Frontal cortex (tissue), 4 donors: ENCODE measurements around the gene ALPP. TPM values are rescaled to one million over a fixed set of nuclear protein-coding genes. Genes with fewer than 3 reads are reported as not detected.
"Not testable (repeated sequence)": the region's sequence is repeated elsewhere in the genome, so short reads cannot be mapped to it uniquely, and the experiment has no call there.

Experiments used
- DNase-seq, 2 donors: peaks; one replicate each; pipeline ENCODE4 v3.0.0; 2012; ENCODE audit warnings: low spot score in 2 of 2
- FAIRE-seq: peaks from 2 replicates; lab custom pipeline; 2012; peaks lifted over from hg19 to GRCh38; lab: Jason Lieb, UNC
- total RNA-seq: library from RNA; depleted of rRNA; stranded (reverse); fragments of >200 nt; gene quantifications from one replicate; pipeline ENCODE4 v1.2.3, GENCODE V29; 2014
- donor health status: control.
- donor health status: control.
- donor health status: control.

The ALPP gene
- total RNA-seq, result not detected

DNA sequence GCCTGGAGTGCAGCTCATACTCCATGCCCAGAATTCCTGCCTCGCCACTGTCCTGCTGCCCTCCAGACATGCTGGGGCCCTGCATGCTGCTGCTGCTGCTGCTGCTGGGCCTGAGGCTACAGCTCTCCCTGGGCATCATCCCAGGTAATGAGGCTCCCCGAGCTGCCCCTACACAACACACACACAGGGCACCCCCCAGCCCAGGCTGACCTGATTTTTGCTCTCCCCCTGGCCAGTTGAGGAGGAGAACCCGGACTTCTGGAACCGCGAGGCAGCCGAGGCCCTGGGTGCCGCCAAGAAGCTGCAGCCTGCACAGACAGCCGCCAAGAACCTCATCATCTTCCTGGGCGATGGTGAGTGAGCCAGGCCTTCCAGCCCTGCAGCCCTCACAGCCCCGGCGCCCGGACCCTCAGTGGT is at the start of gene ALPP:
ALPP (plus strand) TSS at position 17 of the 417 bp plus-strand sequence; CDS start at position 69, 52 bp downstream.
- DNase-seq, FAIRE-seq: not testable (repeated sequence)

GRCh38 chr2:232329716-232330067 is 48.9 kb upstream of the ALPP start:
- DNase-seq (no peak), FAIRE-seq (no peak)

DNA sequence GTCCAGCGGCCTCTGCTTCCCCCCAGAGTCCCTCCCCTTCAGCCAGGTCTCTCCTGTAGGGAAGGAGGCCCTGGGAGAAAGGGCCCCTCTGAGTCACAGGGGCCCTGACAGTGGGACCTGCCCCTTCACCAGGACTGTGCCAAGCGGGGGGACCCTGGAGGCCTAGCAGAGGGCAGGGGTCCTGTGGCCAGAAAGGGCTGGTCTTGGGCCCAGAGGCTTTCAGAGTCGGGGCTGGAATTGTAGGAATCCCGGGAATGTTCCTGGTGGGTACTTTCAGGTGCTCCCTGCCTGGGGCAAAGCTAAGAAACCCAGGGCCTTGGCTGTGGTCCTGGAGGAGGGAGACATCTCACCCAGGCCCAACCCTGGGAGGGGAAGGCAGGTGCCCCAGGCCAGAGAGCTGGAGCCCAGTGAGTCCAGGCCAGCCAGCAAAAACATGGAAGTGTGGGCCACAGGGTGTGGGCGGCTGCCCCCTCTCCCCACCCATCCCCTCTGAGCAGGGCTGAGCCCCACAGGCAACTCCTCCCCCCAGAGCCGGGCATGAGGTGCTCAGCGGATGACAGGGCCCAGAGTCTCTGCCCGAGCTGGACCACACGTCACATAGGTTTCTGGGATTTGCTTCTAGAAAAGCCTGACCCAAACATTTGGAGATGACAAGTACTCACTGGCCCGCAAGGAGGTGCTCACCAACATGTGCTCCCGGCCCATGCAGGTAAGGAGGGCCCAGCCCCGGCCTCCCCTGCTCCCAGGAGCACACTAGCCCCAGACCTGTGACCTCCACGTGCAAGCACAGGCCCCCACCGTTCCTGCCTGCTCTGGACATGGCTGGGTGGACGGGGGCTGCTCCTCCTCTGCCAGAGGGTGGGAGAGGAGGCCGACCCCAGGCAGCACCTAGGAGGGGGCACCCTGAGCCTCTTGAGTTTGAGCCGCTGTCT is 48.2 kb upstream of the ALPP start:
- no peak for FAIRE-seq
- DNase-seq, result no peak

DNA sequence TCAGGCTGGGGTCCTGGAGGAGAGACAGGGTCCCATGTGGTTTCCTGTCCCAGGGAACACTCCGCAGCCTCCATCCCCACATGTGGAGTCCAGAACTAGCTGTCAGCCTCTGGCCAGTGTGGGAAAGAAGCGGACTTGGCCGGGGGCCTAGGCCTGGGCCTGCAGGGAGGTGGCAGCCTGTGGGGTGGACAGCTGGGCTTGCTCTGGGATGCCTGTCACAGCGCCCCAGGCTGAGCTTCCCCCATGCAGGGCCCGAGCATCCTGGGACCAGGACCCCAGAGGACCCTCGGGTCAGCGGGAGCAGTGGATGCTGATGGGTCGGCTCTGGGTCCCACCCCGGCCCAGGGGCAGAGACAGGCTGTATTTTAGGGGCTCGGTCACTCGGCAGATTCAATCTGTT is 47.5 kb upstream of the ALPP start:
- FAIRE-seq, DNase-seq: not testable (repeated sequence)

DNA sequence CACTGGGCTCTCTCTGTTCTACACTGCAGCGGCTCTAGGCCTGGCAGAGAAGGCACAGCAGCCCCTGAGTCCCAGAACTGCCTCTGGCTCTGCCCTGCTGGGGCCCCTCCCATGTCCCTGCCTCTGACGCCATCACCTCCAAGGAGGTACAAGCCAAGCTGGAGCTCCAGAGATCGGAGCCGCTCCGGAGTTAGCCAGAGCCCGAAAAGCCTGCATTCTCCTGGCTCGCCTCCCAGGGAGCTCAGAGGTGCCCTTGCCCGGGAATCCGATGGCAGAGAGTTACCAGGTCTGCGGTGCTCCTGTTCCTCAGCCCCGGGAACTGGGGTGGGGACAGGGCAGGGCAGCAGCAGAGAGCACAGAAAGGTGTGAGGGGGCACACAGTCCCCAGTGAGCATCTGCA is 46.9 kb upstream of the ALPP start:
- FAIRE-seq, DNase-seq: not testable (repeated sequence)

- not testable (repeated sequence) for DNase-seq, FAIRE-seq
Measured at GRCh38 chr2:232332244-232332939, 46.2 kb upstream of the ALPP start.

DNA sequence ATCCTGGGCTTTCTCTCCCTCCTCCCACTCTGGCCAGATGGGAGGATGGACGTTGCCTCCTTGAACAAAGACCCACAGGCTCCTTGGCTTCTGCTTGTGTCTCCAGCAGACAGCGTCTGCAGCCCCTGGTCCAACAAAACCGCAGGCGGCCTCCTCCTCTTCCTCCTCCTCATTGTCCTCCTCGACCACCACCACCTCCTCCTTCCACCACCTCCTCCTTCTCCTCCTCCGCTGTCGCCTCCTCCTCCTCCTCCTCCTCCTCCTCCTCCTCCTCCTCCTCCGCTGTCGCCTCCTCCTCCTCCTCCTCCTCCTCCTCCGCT is 45.7 kb upstream of the ALPP start:
- DNase-seq, result no peak
- FAIRE-seq, result no peak

- FAIRE-seq, result no peak
- no peak for DNase-seq
Measured at GRCh38 chr2:232333361-232334135, 45.0 kb upstream of the ALPP start.

DNA sequence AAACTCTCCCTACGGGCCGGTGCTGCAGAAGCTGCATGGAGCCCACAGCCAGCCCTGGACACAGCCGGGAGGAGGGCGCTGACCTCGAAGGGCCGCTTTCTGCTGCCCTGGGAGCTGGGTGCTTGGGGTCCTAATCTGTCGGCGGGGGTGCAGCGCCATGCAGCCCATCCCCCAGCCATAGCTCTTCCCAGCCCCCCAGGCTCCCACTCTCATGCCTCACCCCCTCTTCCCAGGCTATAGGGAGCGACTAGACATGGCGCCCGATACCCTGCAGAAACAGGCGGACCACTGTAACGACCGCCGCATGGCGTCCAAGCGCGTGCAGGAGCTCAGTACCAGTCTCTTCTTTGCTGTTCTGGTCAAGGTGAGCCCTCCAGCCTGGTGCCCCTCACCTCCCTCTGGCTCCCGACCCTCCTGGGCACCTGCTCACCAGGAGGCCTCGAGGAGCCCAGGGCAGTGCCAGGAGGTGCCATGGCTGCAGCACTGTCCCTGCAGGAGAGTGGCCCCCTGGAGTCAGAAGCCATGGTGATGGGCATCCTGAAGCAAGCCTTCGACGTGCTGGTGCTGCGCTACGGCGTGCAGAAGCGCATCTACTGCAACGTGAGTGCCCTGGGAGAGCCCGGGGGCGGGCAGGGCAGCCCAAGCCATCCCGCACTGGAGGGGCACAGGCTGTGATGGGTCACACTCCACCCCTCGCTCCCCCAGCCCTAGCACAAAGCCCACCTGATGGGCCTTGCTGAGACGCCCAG is 44.2 kb upstream of the ALPP start:
- DNase-seq, FAIRE-seq: not testable (repeated sequence)

- not testable (repeated sequence) for DNase-seq, FAIRE-seq
Measured at GRCh38 chr2:232334885-232335205, 43.7 kb upstream of the ALPP start.

DNA sequence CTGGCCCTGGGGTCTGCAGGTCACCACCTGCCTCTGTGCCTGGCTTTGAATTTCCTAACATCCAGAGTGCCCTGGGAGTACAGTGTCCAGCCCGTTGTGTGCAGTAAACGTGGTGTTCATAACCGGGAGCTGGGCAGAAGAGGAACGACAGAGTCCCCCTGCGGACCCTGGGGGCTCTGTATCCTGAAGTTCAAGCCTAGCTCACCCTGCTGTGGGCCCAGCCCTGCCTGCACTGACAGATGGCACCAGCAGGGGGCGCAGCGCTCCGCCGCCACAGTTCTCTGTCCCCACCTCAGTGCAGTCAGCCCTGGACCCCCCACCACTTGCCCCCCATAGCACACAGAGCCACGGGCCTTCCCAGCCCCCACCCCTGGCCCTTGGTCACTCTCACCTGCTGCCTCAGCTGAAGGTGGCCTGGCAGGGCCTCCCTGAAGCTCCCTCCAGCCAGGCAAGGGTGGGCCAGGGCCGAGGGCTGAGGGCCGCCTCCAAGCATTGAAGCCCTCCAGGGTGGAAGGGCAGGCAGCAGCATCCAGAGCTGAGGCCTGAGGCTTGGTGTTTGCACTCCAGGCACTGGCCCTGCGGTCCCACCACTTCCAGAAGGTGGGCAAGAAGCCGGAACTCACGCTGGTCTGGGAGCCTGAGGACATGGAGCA is 43.2 kb upstream of the ALPP start:
- FAIRE-seq, DNase-seq: not testable (repeated sequence)

DNA sequence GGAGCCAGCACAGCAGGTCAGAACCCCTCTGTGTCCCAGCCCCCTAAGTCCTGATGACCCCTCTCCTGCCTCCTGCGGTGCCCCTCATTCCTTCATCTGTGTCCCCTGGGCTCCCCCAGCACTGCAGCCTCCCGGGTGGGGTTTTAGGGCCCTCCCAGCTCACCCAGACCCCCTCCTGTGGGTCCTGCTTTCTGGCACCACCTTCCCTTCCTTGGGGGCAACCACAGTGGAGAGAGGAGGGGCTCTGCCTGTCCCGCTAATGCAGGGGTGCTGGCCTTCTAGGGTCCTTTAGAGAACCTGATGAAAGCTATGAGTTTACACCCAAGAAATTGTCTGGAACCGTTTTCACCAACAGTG is 42.7 kb upstream of the ALPP start:
- FAIRE-seq (no peak), DNase-seq (no peak)

DNA sequence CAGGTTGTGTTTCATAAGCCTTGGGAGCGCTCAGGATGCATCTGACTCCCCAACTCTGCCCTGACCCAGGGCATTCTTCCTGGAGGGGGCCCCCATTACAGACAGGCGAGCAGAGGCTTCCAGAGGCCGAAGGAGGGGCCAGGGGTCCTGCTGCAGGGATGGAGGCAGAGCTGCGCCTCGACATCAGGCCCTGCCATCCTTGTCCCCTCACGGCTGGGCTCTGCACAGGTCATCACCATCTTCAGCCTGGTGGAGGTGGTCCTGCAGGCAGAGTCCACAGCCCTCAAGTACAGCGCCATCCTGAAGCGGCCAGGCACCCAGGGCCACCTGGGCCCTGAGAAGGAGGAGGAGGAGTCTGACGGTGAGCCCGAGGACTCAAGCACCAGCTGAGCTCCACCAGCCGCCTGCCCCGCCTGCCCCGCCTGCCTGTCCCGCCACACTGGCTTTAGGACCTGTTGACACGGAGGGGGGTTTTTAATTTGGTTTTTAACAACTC is 42.3 kb upstream of the ALPP start:
- FAIRE-seq (no peak), DNase-seq (no peak)

DNA sequence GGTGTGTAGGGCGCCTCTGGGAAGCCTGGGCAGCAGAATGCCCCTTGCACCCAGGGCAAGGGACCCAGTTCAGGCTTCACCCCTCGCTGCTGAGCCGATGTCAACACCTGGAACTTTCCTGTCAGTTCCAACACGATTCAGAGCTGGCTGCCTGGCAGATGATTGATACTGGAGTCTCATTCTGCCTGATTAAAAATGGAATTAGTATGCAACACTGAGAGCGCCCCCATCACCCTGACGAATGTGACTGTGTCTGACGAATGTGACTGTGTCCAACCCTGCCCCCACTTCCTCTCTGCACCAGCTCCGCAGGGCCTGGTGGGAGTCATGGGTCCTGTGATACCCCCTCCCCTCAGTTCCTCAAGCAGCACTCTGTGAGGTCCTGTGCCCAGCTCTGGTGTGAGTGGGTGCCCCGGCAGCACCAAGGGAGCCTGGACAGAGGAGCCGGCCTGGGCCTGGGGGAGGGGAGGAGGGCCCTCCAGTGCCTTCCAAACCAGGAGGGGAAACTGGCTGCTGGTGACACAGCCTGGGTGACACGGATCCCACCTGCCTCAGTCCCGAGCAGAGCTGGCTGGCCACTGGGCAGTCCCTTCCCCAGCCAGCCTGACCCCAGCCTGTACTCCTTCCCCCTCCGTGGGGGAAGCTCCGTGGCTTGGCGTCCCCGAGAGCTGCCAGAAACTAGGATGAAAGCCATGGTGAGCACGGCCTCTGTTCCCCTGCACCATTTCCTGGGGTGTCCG is 41.4 kb upstream of the ALPP start:
- FAIRE-seq (no peak), DNase-seq (no peak)

DNA sequence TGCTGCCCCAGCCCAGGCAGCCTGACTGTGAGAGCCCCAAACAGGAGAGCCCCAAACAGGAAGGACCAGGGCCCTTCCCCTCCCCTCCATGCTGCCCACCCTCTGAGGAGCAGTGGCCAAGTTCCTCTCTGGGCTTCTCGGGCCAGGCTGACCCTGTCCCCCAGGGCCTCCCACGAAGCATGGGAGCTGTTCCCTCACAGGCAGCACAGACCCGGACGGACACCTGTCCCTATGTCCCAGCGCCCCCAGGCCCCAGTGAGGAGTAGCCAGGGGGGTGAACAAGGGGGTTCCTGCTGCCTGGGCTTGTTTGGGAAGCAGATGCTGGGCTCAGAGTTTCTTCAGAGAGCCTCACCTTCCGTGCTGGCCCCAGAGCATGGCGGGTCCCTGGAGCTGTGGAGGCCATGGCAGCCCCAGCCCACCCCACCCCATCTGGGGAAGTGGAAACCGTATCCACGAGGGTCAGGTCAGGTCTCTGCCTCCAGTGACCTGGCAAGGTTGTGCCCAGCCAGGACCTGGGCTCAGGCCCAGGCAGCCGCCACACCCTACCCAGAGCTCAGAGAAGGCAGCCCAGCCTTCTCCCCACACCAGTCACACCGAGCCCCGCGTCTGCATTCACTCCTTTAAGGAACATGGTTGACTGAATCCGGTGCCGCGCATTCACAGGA is 40.3 kb upstream of the ALPP start:
- DNase-seq, FAIRE-seq: not testable (repeated sequence)

- DNase-seq, result no peak
- no peak for FAIRE-seq
Measured at GRCh38 chr2:232338759-232339106, 39.8 kb upstream of the ALPP start.

DNA sequence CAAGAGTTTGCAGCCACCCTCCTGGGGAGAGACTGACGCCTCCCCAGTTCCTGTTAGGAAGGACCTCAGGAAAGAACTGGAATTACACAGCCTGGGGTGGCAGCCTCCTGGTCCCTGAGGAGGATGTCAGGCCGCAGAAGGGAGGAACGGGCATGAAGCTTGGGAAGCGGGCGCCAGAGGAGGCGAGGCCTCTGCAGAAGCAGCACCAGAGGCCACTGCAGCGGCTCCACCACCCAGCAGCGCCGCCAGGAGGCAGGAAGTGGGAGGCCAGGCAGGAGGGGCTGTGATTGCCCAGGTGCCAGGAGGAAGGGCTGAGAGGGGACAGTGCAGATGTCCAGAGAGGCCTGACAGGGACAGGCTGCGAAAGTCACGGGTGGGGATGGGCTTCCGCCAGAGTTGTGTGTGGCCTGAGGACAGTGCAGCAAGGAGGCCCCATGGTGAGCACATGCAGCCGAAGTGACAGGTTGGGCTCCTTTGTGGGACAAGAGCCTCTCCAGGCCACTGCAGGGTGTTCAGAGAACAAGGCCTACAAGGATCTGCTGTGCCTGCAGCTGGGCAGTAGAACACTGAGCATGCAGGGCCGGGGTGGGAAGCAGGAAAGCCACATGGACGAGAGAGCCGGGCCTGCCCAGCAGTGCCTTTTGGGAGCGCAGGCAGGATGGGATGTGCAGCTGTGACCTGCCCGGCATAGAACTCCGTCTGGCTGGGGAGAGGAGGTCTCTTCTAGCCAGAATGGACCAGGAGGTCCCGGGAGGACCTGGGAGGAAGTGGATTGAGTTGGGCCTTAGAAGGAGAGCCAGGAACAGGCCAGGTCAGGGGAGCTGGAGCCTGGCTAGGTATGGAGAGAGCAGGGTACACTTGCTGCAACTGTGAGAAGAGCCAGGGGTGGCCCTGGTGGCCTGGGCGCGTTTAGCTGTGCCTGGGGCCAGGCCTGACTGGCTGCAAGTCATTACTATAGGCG is 39.1 kb upstream of the ALPP start:
- FAIRE-seq (no peak), DNase-seq (no peak)
